KMS-11 (cell line): ENCODE results near the gene IRF2BPL.

Experiments
- H2AFZ ChIP-seq: fragments of 200-600 bp; sonication (generic); 2 replicates; pipeline ENCODE4 v1.6.1; 2016; ENCODE audit warnings: antibody characterized with exemption, mixed run types, low read depth
- H3K27ac ChIP-seq: fragments of 200-600 bp; sonication (generic); 2 replicates; pipeline ENCODE4 v1.6.1; 2016; ENCODE audit warnings: mild to moderate bottlenecking, mixed run types
- H3K27me3 ChIP-seq: fragments of 200-600 bp; sonication (generic); 2 replicates; pipeline ENCODE4 v1.6.1; 2017; ENCODE audit warnings: mild to moderate bottlenecking, low read depth, mixed run types, moderate library complexity; ENCODE audit not compliant: insufficient read depth
- H3K36me3 ChIP-seq: fragments of 200-600 bp; sonication (generic); 2 replicates; pipeline ENCODE4 v1.6.1; 2017; ENCODE audit warnings: mild to moderate bottlenecking, mixed run types; ENCODE audit not compliant: insufficient read depth
- H3K4me1 ChIP-seq: fragments of 200-600 bp; sonication (generic); 2 replicates; pipeline ENCODE4 v1.6.1; 2016; ENCODE audit warnings: mild to moderate bottlenecking, low read depth, mixed run types; ENCODE audit not compliant: poor library complexity, severe bottlenecking
- H3K4me2 ChIP-seq: fragments of 200-600 bp; sonication (generic); 2 replicates; pipeline ENCODE4 v1.7.0; 2016; ENCODE audit warnings: mild to moderate bottlenecking, mixed run types
- H3K4me3 ChIP-seq: fragments of 200-600 bp; sonication (generic); IDR thresholded peaks from 2 replicates; pipeline ENCODE4 v1.6.1; 2017; ENCODE audit warnings: low read depth, low read length, mixed read lengths; ENCODE audit not compliant: insufficient read depth
- H3K79me2 ChIP-seq: fragments of 200-600 bp; sonication (generic); 2 replicates; pipeline ENCODE4 v1.6.1; 2016; ENCODE audit warnings: low read depth, mixed run types; ENCODE audit not compliant: insufficient read depth
- H3K9ac ChIP-seq: fragments of 200-600 bp; sonication (generic); 2 replicates; pipeline ENCODE4 v1.6.1; 2016; ENCODE audit warnings: mild to moderate bottlenecking, mixed run types
- H4K20me1 ChIP-seq: fragments of 200-600 bp; sonication (generic); 2 replicates; pipeline ENCODE4 v1.6.1; 2016; ENCODE audit warnings: mild to moderate bottlenecking, mixed run types; ENCODE audit not compliant: insufficient read depth
- CTCF ChIP-seq: fragments of 200-600 bp; sonication (generic); conservative IDR thresholded peaks from 2 replicates; pipeline ENCODE4 v1.6.1; 2017; ENCODE audit warnings: low read depth, mild to moderate bottlenecking, antibody characterized with exemption, low read length, moderate library complexity, mixed read lengths

The IRF2BPL gene

GRCh38 chr14:77040741-77041653 lies 12.5 kb upstream of the IRF2BPL start:
- Histone ChIP-seq H3K4me1 (peaks cover 93% of the 10 kb centered on the region), H4K20me1 (no peaks in the 10 kb centered on the region), H3K27me3 (no peaks in the 10 kb centered on the region), H3K36me3 (no peaks in the 10 kb centered on the region), H3K9ac (peak overlapping the region; percentile 50; the same call in 1 of the 2 replicates), H3K79me2 (no peaks in the 10 kb centered on the region), H3K27ac (peak overlapping the region; percentile 98), H2AFZ (peak overlapping the region; percentile 47), H3K4me2 (peak overlapping the region; percentile 78), H3K4me3 (no peak overlapping the region)
- no peak for TF ChIP-seq CTCF

- Histone ChIP-seq H3K9ac (peak overlapping the region; percentile 76), H3K4me2 (peak overlapping the region; percentile 93), H3K27me3 (no peaks in the 10 kb centered on the region), H3K27ac (peak overlapping the region; percentile 98), H3K79me2 (no peaks in the 10 kb centered on the region), H2AFZ (peak overlapping the region; percentile 47), H3K4me3 (no peak overlapping the region), H3K36me3 (no peaks in the 10 kb centered on the region), H3K4me1 (peaks cover 95% of the 10 kb centered on the region), H4K20me1 (no peaks in the 10 kb centered on the region)
- no peak for TF ChIP-seq CTCF
Observed at GRCh38 chr14:77040059-77040740, 11.7 kb upstream of the IRF2BPL start.

GRCh38 chr14:77039285-77040058 lies 11.0 kb upstream of the IRF2BPL start:
- Histone ChIP-seq H3K4me2 (peak overlapping the region; percentile 93), H3K36me3 (no peaks in the 10 kb centered on the region), H4K20me1 (no peaks in the 10 kb centered on the region), H3K4me3 (no peak overlapping the region), H3K27ac (peak overlapping the region; percentile 98), H3K27me3 (no peaks in the 10 kb centered on the region), H3K79me2 (0 out of 2 replicates have a peak, but pooled peaks cover 2% of the 10 kb centered on the region), H2AFZ (0 out of 2 replicates have a peak overlapping the region, but pooled peaks have one; percentile 47), H3K9ac (peak overlapping the region; percentile 76), H3K4me1 (peaks cover 95% of the 10 kb centered on the region)
- no peak for TF ChIP-seq CTCF

GRCh38 chr14:77037938-77038568 lies 9.5 kb upstream of the IRF2BPL start:
- H3K79me2 ChIP-seq: 0 out of 2 replicates have a peak, but pooled peaks cover 4% of the 10 kb centered on the region
- H2AFZ ChIP-seq: no peak overlapping the region
- no peaks in the 10 kb centered on the region for H4K20me1 ChIP-seq
- H3K4me3 ChIP-seq: no peak overlapping the region
- H3K4me2 ChIP-seq: no peak overlapping the region; the same call in 1 of the 2 replicates
- no peak for TF ChIP-seq CTCF
- peak overlapping the region; percentile 98 for H3K27ac ChIP-seq
- no peak overlapping the region for H3K9ac ChIP-seq
- H3K4me1 ChIP-seq: peaks cover 87% of the 10 kb centered on the region
- no peaks in the 10 kb centered on the region for H3K27me3 ChIP-seq
- H3K36me3 ChIP-seq: no peaks in the 10 kb centered on the region
